Tibial nerve (tissue), 4 donors: ENCODE data around the gene ATP5ME. TPM values are rescaled to one million over a fixed set of nuclear protein-coding genes. Genes with fewer than 3 reads are reported as not detected.

Source experiments
- DNase-seq, 2 donors: peaks; one replicate each; pipeline ENCODE4 v3.0.0-alpha.2; 2019; ENCODE audit warnings: low spot score in 2 of 2
- H3K27ac ChIP-seq, 4 donors: fragments of 200-600 bp; sonication (generic) in 3 of 4; one replicate each; pipeline ENCODE4 v1.5.1; 2017 to 2019; ENCODE audit warnings: mild to moderate bottlenecking in 1 of 4
- H3K27me3 ChIP-seq, 2 donors: fragments of 200-600 bp; sonication (generic) in 1 of 2; one replicate each; pipeline versions ENCODE4 v1.5.1 to v1.6.0; 2017 to 2019
- H3K36me3 ChIP-seq, 3 donors: fragments of 200-600 bp; sonication (generic); one replicate each; pipeline ENCODE4 v1.5.1; 2018 to 2019
- H3K4me1 ChIP-seq, 4 donors: fragments of 200-600 bp; sonication (generic) in 3 of 4; one replicate each; pipeline ENCODE4 v1.5.1; 2017 to 2019
- H3K4me3 ChIP-seq, 4 donors: fragments of 200-600 bp; sonication (generic) in 3 of 4; one replicate each; pipeline ENCODE4 v1.5.1; 2017 to 2019; ENCODE audit warnings: mild to moderate bottlenecking in 1 of 4, moderate library complexity in 1 of 4
- H3K9me3 ChIP-seq, 4 donors: fragments of 200-600 bp; sonication (generic) in 3 of 4; one replicate each; pipeline ENCODE4 v1.5.1; 2017 to 2019
- CTCF ChIP-seq, 5 experiments: fragments of 200-600 bp in 3 of 5; fragments of 450-650 bp in 2 of 5; sonication (generic) in 3 of 5; IDR thresholded peaks; one replicate each; pipeline ENCODE4 v1.5.1; 2016 to 2019; ENCODE audit warnings: antibody characterized with exemption in 5 of 5, mild to moderate bottlenecking in 3 of 5, moderate library complexity in 2 of 5
- EP300 ChIP-seq, 2 donors: sonication (generic); formaldehyde crosslinking; IDR thresholded peaks; one replicate each; pipeline ENCODE4 v1.6.1; 2017; ENCODE audit warnings: antibody characterized with exemption in 2 of 2, mild to moderate bottlenecking in 1 of 2
- POLR2A ChIP-seq, 2 donors: fragments of 450-650 bp; IDR thresholded peaks; one replicate each; pipeline ENCODE4 v1.6.1; 2017; ENCODE audit warnings: antibody characterized with exemption in 2 of 2, mild to moderate bottlenecking in 2 of 2, moderate library complexity in 2 of 2
- WGBS, 2 donors: methylation state at CpG; one replicate each; pipeline ENCODE4 v1.1.5; 2018; 5-methylcytosine and 5-hydroxymethylcytosine counted together
- total RNA-seq, 4 donors: library from RNA; depleted of rRNA; stranded (reverse); fragments of >200 nt; gene quantifications; one replicate each; pipeline ENCODE4 v1.1.0, GENCODE V29; 2016

Gene ATP5ME
- total RNA-seq, 4 donors from 2014 or later = 50.0 to 219 (median 139) TPM

DNA sequence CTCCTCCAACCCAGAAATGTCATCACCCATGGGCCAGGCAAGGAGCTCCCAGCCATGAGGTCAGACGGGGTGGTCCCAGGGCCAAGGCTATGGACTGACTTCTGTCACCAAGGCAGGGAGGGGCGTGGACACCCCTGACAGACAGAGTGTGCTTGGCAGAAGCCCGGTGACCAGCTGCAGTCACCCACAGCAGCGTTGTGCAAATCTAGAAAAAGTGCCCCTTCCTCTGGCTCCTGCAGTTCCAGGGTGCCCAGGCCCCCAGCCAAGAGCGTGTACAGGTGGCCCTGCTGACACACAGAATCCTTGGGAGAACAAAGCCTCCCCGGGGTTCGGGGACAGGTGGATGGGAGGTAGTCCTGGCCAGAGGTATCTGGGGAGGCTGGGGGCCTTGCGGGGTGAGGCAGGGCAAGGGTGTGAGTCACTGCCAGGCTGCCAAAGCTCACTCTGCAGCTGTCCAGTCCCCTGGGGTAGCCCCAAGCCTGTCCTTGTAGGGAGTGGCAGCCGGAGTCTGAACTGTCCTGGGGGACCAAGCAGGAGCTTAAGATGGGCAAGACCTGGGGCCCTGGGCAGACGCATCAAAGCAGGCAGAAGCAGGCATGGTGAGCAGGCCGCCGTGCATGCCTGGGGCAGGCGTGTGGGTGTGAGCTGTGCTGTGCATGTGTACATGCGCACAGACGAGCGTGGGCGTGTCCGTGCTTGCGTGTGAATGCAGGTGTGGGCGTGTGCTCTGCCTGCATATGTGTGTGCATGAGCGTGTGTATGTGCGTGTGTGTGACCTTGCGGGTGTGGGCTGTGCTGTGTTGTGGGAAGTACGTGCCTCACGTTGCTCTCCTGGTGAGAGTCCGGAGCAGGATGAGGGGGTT lies 3.6 kb upstream of the ATP5ME start:
- H3K36me3 ChIP-seq = peaks cover 0 to 4% (median 0%) of the 10 kb centered on the region in 3 donors
- no peak for DNase-seq
- no peak overlapping the region for H3K4me3 ChIP-seq
- no peaks in the 10 kb centered on the region for H3K27me3 ChIP-seq
- no peaks in the 10 kb centered on the region for H3K9me3 ChIP-seq
- TF ChIP-seq CTCF (IDR thresholded peaks at IDR 0.05) = no peak
- TF ChIP-seq POLR2A (IDR thresholded peaks at IDR 0.05) = no peak
- TF ChIP-seq EP300 (IDR thresholded peaks at IDR 0.05) = no peak
- H3K4me1 ChIP-seq = peaks cover 0 to 44% (median 26%) of the 10 kb centered on the region in 4 donors
- no peak overlapping the region for H3K27ac ChIP-seq
- WGBS, 2 donors = 64 to 66% methylated on average over 22 to 26 of the region's 26 CpGs

GRCh38 chr4:676871-677235 lies 2.8 kb upstream of the ATP5ME start:
- WGBS, 2 donors = 72 to 78% methylated on average over 3 to 6 of the region's 8 CpGs
- no peaks in the 10 kb centered on the region for H3K9me3 ChIP-seq
- peaks cover under 1 to 12% (median 6%) of the 10 kb centered on the region in 3 donors for H3K36me3 ChIP-seq
- no peak overlapping the region for H3K27ac ChIP-seq
- H3K4me3 ChIP-seq = no peak overlapping the region
- DNase-seq = no peak
- no peaks in the 10 kb centered on the region for H3K27me3 ChIP-seq
- peaks cover 0 to 41% (median 26%) of the 10 kb centered on the region in 4 donors for H3K4me1 ChIP-seq
- TF ChIP-seq EP300 (IDR thresholded peaks at IDR 0.05) (no peak), CTCF (IDR thresholded peaks at IDR 0.05) (no peak), POLR2A (IDR thresholded peaks at IDR 0.05) (no peak)

DNA sequence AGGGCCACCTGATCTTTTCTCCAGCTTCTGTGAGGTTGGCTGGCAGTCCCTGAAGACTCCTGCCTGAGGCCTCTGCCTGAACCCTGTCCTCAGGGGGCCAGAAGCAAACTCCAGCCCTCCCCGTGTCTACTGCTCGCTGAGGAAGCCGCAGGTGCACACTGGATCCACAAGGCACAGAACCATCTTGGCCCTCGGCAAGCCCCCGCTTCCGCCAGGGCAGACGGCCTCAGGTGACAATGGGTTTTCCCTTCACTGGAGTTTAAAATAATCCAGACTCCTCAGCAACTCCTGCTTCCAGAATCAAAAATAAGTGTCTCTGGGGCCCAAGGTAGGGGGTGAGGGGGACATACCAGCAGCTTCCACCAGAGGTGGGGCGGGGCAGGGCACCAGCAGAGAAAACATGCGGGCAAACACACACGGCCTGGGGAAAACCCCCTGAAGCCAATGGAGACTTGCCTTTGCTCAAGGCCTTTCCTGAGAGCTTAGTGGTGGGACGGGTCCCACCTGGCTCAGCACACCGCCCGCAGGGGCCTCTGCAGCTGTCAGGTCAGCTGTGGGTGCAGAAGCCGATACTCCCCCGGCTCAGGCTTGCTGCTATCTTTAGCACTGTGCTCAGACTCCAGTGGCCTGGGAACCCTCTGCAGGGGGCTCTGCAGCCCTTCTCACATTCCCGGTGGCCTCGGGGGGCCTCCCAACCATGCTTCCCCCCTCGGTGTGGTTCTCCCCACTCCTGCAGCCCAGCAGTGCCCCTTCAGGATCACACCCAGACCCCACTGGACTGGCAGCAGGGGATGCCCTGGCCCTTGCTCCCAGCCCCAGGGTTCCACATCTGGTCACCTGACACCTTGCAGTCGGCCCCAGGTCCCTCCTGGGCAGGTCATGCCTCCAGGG lies 2.1 kb upstream of the ATP5ME start:
- 73 to 80% methylated on average over 8 to 19 of the region's 19 CpGs for WGBS, 2 donors

GRCh38 chr4:675036-675882 lies 1.2 kb upstream of the ATP5ME start:
- H3K27ac ChIP-seq = peak overlapping the region; percentile 95 to 98 (median 96)
- no peak for DNase-seq

More for the DNA sequence above, 2.1 kb upstream of the ATP5ME start:
- TF ChIP-seq EP300 (IDR thresholded peaks at IDR 0.05) (no peak), CTCF (IDR thresholded peaks at IDR 0.05) (no peak), POLR2A (IDR thresholded peaks at IDR 0.05) (no peak)
- Histone ChIP-seq H3K4me1 (peaks cover 0 to 37% (median 25%) of the 10 kb centered on the region in 4 donors), H3K27me3 (no peaks in the 10 kb centered on the region), H3K9me3 (no peaks in the 10 kb centered on the region), H3K4me3 (no peak overlapping the region), H3K36me3 (peaks cover 4 to 18% (median 11%) of the 10 kb centered on the region in 3 donors), H3K27ac (peak overlapping the region in 1 of 4 donors; percentile 96)
- no peak for DNase-seq

More at GRCh38 chr4:675036-675882, 1.2 kb upstream of the ATP5ME start:
- H3K9me3 ChIP-seq = no peaks in the 10 kb centered on the region
- H3K27me3 ChIP-seq = no peaks in the 10 kb centered on the region
- WGBS, 2 donors = 48 to 77% methylated on average over 14 to 22 of the region's 26 CpGs
- H3K36me3 ChIP-seq = peaks cover 6 to 28% (median 11%) of the 10 kb centered on the region in 3 donors
- TF ChIP-seq POLR2A (IDR thresholded peaks at IDR 0.05) = no peak
- TF ChIP-seq CTCF (IDR thresholded peaks at IDR 0.05) = no peak
- no peak for TF ChIP-seq EP300 (IDR thresholded peaks at IDR 0.05)
- peaks cover 0 to 27% (median 18%) of the 10 kb centered on the region in 4 donors for H3K4me1 ChIP-seq
- H3K4me3 ChIP-seq = peak overlapping the region; percentile 77 to 94 (median 82)
